Coronary artery (tissue), 2 donors: ENCODE results near the gene CARS1.

Experiments used
- DNase-seq: peaks from one replicate; pipeline ENCODE4 v3.0.0-alpha.2; 2017; ENCODE audit warnings: low spot score
- H3K27ac ChIP-seq, 2 donors: fragments of 200-600 bp; sonication (generic); one replicate each; pipeline ENCODE4 v1.5.1; 2016 to 2019
- H3K4me3 ChIP-seq: fragments of 200-600 bp; sonication (generic); 2 replicates; pipeline ENCODE4 v1.5.1; 2016; ENCODE audit warnings: mild to moderate bottlenecking, moderate library complexity
- TF ChIP-seq, protein P1 (sequence below): fragments of 200-600 bp; sonication (generic); IDR thresholded peaks from one replicate; pipeline ENCODE4 v1.5.1; 2019; ENCODE audit warnings: antibody characterized with exemption

CARS1 gene

DNA sequence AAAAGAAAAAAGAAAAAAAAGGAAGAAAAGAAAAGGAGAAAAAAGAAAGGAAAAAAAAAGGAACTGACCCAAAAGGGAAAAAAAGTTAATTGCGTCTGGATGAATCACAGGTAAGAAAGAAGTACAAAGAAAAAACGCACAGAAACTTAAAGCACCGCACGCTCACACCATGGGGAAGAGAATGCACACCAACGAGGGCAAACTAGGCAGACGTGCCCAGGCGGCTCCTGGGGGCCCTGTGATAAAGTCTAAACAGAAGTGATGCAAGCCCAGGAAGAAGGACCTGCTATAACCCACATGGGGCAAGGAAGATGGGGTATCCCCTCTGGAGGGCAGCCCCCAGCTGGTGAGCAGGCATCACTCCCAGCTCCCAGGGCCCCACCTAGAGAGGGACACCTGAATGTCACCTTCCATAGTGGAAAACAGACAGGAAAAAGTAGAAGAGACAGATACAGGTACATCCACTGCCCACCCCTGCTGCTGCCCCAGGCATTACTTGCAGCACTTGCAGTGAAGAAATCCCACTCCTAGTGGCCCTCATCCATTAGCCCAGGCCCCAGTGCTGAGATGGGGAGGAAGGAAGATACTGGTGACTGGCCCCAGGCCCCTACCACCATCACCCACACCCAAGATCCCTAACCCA, 94.0 kb downstream of the CARS1 start:
- H3K4me3 ChIP-seq: no peak overlapping the region
- H3K27ac ChIP-seq: no peak overlapping the region
- DNase-seq: no peak
- TF ChIP-seq, protein P1, sequence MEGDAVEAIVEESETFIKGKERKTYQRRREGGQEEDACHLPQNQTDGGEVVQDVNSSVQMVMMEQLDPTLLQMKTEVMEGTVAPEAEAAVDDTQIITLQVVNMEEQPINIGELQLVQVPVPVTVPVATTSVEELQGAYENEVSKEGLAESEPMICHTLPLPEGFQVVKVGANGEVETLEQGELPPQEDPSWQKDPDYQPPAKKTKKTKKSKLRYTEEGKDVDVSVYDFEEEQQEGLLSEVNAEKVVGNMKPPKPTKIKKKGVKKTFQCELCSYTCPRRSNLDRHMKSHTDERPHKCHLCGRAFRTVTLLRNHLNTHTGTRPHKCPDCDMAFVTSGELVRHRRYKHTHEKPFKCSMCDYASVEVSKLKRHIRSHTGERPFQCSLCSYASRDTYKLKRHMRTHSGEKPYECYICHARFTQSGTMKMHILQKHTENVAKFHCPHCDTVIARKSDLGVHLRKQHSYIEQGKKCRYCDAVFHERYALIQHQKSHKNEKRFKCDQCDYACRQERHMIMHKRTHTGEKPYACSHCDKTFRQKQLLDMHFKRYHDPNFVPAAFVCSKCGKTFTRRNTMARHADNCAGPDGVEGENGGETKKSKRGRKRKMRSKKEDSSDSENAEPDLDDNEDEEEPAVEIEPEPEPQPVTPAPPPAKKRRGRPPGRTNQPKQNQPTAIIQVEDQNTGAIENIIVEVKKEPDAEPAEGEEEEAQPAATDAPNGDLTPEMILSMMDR: no peak

DNA sequence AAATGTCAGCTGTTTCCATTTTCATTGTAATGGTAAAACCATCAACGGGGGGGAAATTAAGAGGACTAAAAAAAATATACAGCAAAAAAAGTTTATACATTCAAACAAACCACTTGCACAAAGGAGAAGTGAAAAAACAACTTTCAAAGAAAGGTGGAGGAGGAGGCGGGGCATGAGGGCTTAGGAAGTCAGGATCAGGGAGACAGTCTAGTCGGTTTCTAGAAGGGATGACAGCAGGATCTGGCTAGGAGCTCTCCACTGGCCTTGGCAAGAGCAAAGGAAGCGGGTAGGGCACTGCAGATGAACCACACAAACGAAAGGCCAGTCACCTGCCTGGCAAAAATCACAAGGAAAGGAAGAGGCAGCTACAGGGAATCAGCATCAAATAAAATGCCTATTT, 96.1 kb downstream of the CARS1 start:
- H3K27ac ChIP-seq: no peak overlapping the region
- TF ChIP-seq, protein P1: no peak
- H3K4me3 ChIP-seq: no peak overlapping the region
- no peak for DNase-seq

DNA sequence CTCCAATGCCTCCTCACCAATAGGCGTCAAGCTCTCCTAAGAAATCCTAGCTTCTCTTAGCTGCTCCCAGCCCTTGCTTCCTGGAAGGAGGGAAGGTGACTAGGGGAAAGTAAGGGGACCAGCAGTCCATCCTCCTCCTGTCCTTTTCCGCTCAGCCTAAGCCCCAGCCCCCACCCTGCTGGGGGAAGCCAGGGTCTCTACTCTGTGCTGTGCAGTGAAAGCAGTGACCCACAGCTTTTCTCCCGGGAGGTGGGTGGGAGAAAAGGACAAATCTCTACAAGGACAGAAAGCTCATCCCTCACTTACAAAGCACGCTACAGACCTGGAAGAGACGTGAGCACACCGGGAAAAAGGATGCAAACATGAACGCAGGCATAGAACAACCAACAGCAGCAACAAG, 97.1 kb downstream of the CARS1 start:
- TF ChIP-seq, protein P1: no peak
- H3K4me3 ChIP-seq: no peak overlapping the region
- H3K27ac ChIP-seq: no peak overlapping the region
- DNase-seq: no peak

DNA sequence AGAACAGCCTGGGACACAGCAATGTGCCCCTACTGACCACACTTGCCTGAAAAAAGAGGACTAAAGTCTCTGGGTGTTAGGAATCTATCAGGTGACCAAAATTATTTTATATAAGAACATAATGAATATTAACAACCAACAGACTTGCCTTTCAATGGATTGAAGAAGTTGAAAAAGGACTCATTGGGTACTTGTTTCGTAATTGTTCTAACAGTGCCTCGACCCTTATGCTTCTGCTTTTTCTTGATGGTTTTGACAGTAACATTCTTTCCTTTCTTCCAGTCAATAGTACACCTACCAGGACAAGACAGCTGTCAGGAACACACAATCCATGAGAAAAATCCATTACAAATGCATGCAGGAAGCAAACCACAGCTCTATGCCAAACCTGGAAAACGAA, 99.0 kb downstream of the CARS1 start:
- no peak for DNase-seq
- H3K27ac ChIP-seq: no peak overlapping the region
- TF ChIP-seq, protein P1: no peak

DNA sequence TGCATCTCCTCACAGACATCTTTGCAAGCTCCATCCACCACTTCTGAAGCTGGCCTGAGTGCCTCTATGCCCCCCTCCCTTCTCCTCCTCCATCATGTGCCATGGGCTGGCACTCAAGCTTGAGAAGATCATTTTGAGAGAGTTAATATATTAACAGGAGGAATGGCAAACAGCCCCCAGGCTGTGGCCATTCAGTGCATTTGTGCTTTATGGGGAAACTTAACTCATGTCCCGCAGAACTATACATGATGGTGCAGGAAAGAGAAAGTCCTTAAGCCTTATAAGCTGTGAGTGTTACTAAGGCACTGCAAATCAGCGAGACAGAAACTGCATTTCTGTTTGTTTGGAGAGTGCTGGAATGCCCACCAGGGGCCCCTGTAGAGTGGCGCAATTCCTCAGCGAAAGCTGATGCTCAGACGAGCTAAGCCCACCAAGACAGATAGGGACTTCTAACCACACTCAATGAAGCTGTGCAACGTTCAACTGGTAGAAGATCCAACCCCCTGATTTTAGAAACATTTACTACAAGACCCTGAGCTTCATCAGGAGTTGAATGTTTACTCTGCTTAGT, 101.2 kb downstream of the CARS1 start:
- Histone ChIP-seq H3K4me3 (no peak overlapping the region), H3K27ac (no peak overlapping the region)
- TF ChIP-seq, protein P1: no peak
- DNase-seq: no peak

More for the DNA sequence above, 99.0 kb downstream of the CARS1 start:
- H3K4me3 ChIP-seq: no peak overlapping the region

DNA sequence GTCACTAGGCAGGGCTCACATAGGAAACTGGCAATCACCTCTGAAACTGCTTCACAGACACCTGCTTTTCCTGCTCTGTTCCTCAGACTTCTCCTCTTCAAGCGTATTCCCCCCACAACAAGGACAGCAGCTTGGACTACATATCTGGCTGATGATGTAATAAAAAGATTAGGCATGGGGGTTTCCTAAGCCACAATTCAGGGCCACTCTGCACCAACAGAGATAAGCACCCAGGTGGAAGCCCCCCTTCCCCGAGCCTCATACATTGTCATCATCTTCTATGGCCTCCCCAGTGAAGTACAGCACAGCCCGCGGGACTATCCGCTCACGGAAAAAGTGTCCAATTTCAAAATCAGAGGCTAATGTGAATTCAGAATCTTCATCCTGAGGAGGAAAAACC, 103.0 kb downstream of the CARS1 start:
- Histone ChIP-seq H3K27ac (no peak overlapping the region), H3K4me3 (no peak overlapping the region)
- TF ChIP-seq, protein P1: no peak
- no peak for DNase-seq

DNA sequence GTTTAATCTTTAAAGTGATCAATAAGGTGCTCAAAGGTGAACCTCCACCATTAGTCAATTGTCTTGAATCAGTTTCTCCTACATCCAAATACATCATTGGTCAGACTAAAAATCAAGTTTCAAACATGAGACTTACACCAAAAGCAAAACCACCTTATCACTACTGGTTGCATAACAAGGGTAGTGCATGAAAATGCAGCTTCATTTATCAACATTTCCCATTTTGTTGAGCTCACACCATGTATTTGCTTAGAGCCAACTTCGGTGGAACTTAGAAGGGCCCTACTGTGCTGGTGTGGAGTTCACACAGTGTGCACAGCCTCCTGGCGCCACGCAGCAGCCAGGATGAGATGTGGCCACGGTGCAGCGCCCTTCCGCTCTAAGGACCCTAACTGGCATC, 104.9 kb downstream of the CARS1 start:
- no peak overlapping the region for H3K27ac ChIP-seq
- TF ChIP-seq, protein P1: no peak
- no peak for DNase-seq

More for the DNA sequence above, 104.9 kb downstream of the CARS1 start:
- H3K4me3 ChIP-seq: no peak overlapping the region
